HG02588 (cell line): ENCODE measurements around the gene AZIN2.
"Not testable (repeated sequence)": the region's sequence is repeated elsewhere in the genome, so short reads cannot be mapped to it uniquely, and the experiment has no call there.

Experiments
- ATAC-seq: cut with Tn5 transposase; IDR thresholded peaks from one replicate; pipeline ENCODE4 v1.9.1; 2021; ENCODE audit warnings: mild to moderate bottlenecking, moderate library complexity; ENCODE audit not compliant: unreplicated experiment

Gene AZIN2

DNA sequence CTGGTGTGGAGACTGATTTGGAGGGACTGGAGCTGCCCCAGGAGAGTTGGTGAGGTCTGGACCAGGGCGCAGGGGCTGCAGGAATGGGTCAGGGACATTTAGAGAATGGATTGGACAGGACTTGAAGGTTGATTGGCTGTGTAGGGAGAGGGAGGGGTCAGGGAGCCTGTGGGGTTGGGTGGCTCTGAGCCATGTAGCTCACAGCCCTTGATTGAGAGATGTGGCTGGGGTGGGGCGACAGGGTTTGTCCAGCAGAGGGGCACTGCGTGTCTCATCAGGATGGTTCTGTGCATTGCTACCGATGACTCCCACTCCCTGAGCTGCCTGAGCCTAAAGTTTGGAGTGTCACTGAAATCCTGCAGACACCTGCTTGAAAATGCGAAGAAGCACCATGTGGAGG, 12.1 kb downstream of the AZIN2 start:
- no peak for ATAC-seq

DNA sequence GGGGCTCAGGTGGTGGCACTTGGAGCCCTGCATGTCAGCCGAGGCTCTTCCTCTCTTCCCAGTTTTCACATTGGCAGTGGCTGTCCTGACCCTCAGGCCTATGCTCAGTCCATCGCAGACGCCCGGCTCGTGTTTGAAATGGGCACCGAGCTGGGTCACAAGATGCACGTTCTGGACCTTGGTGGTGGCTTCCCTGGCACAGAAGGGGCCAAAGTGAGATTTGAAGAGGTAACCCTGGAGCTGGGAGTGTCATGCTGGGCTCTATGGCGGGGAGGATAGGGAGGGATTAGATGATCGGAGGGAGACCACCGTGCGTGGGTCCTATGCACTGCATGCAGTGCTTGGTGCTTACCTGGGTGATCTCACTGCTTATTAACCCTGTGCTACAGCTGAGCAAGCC, 13.5 kb downstream of the AZIN2 start:
- ATAC-seq = no peak

DNA sequence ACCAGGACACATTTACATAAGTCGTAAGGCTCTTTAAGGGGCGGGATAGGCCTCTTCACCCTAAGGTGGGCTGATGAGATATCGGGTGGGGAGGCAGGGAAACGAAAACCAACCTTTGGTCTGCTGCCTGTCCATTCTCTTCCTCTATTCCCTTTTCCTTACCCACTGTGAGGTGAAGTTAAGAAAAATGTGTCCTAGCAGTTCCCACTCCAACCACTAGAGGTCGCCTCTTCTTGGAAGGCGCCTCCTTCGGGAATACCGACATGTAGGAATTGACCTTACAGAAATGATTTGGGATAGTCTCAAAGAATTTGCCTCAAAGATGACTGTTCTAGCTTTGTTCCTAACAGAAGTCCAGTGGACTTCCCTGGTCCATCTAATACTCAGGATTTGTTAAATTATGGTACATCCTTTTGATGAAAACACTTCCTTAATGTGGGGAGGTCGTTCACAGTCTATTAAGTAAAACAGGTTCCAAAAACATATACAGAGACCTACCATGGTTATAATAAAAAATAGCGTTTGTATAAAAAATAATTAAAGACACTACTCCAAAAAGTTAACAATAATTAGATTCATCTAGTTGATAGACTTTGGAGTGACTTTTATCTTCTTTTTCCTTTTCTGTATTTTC, 14.1 kb downstream of the AZIN2 start:
- ATAC-seq = no peak

DNA sequence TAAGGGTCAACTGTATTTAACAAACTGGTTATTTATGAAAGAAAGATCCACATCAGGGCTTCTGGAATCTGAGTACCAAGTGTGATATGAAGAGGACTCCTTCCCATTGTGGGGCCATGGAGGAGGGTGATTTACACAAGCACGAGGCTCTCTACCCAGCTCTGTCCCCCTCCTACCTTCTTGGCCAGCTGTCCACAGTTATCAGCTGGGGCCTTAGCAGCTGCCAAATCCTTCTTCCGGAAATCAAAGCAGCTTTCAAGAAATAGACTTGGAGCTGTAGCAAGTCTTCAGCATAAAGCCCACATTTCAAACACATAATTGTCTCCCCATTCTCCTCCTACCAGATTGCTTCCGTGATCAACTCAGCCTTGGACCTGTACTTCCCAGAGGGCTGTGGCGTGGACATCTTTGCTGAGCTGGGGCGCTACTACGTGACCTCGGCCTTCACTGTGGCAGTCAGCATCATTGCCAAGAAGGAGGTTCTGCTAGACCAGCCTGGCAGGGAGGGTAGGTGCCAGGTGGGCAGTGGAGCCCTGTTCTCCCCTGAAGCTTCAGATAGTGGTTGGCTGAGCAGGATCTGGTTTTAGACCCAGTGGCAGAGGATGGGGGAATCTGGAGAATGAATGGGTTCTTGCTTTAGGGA, 15.5 kb downstream of the AZIN2 start:
- ATAC-seq = no peak

DNA sequence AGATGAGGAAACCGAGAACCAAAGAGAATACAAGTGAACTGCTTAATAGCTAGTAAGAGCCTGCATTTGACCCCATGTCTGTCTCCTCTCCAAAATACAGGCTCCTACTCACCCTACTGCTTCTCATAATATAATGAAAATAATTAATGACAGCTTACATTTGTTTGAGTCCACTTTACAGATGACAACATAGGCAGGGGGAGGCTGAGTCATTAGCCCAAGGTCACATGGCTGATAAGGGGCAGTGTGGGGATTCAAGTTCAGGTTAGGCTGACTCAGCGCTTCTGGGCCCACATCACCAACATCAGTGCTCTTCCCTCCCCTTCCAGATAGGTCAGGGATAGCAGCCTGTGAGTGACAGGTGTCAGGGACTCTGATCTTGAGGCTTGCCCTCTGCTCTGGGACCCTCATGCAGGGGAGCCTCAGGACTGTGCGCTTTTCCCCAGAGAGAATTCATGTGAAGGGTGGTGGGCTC, 16.2 kb downstream of the AZIN2 start:
- ATAC-seq = no peak

DNA sequence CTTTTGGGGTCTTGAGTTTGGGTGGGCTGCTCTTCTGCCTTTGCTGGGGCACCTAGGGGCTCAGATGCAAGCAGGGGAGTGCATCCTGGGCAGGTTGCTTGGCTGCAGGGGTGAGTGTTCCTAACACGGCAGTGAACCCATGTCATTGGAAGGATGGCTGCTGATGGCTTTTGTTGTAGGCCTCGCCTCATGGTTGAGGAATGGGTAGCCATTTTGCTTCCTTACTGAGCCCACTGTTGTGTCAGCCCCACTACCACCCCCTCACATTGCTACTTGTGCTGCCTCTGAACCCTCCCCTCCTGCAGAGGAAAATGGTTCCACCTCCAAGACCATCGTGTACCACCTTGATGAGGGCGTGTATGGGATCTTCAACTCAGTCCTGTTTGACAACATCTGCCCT, 16.8 kb downstream of the AZIN2 start:
- no peak for ATAC-seq

DNA sequence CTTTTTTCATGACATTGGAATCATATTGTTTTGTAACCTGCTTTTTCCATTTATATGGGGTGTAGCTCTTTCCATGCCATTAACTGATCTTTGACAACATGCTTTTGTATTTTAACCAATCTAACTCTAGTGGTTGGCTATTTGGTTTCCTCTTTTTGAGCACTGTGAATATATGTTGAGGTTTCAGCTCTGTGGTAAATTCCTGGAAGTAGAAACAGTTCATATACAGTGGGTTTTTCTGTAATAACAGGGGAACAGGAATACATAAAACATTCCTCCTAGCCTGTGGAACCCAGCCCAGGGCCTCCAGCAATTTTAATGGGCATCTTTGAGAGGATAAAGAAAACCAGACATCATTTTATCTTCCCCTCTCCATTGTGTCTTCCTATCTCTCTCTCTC, 17.4 kb downstream of the AZIN2 start:
- no peak for ATAC-seq

DNA sequence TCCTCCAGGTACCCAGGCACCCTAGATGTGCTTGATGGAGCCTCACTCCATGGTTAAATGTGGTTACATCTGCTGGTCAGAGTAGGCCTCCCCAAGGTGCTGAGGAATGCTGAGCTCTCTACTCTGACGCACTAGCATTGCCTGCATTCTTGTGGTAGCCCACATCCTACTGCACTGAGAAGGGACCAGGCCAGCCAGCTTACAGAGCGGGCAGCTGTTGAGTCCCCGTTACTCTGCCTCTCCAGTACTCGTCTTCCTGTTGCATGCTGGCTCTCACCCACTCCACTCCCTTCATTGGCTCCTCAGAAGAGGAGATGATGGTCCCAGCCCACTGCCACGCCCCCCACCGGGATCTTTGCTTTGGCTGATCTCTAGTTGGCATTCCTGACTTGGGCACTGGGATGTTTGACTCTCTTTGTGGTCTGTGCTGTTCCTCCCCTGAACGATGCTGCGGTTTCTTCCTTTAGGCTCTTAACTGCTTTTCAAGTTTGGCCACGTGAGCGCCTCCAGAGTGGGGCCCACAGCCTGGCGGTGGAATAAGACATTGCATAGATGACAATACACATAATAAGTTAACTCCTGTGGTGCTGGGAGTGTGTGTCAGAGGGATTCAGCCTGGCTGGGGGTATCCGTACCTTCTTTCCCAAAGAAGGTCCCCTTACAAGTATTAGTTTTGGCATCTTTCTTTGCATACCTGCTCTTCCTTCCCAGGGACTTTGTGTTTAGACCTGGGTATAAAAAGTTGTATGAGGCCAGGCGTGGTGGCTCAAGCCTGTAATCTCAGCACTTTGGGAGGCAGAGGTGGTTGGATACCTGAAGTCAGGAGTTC, 18.6 kb downstream of the AZIN2 start:
- no peak for ATAC-seq

DNA sequence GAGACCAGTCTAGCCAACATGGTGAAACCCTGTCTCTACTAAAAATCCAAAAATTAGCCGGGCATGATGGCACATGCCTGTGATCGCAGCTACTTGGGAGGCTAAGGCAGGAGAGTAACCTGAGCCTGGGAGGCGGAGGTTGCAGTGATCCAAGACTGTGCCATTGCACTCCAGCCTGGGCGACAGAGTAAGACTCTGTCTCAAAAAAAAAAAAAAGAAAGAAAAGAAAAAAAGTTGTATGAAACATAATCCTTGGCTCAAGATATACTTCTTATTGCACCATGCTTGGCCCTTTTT, 19.1 kb downstream of the AZIN2 start:
- not testable (repeated sequence) for ATAC-seq

DNA sequence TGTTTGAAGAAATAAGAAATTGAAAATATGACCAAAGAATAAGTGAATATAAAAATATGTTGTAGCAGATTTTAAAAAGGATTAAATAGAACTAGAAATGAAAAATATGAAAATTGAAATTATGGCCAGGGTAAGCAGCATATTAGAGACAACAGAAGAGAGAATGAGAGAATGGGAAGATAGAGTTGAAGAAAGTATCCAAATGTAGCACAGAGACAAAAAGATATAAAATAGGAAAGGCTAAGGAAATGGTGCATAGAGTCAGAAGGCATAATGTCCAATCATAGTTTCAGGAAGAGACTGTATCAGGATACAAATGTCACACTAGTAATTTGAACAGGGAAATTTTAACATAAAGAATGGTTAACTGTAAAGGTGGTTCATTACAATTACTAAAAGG, 29.5 kb downstream of the AZIN2 start:
- no peak for ATAC-seq

DNA sequence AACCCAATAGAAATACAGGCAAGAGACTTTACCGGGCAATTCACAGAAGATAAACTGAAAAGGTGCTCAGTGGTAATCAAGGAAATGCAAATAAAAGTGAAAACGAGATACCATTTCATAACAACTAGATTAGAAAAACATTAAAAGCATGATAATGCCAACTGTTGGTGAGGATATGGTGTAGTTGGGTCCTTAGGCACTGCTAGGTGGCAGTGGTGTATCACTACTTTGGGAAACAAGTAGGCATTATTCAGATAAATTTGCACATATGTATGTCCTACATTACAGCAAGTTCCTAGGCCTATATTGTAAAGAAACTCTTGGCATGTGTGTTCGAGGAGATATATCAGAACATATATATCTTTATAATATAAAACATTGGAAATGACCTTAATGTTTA, 31.0 kb downstream of the AZIN2 start:
- ATAC-seq = no peak

DNA sequence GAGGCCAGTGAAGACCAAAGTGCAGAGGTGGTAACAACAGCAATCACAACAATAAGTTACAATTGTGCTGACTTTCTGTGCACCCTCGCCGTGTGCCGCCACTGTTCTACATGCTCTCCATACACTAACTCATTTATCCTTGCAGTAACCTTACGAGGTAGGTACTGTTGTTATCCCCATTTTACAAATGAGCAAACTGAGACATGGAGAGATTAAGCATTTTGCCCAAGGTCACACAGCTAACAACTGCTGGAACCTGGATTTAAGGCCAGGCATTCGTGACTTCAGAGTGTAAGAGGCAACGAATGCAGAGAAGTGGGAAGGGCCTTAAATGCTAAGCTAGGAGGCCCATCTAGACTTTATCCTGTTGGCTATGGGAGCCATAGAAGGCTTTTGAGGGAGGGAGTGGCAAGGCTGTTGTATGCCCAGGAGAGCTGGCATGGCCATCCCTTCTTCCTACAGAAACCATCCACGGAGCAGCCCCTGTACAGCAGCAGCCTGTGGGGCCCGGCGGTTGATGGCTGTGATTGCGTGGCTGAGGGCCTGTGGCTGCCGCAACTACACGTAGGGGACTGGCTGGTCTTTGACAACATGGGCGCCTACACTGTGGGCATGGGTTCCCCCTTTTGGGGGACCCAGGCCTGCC, 36.6 kb downstream of the AZIN2 start:
- ATAC-seq = no peak

DNA sequence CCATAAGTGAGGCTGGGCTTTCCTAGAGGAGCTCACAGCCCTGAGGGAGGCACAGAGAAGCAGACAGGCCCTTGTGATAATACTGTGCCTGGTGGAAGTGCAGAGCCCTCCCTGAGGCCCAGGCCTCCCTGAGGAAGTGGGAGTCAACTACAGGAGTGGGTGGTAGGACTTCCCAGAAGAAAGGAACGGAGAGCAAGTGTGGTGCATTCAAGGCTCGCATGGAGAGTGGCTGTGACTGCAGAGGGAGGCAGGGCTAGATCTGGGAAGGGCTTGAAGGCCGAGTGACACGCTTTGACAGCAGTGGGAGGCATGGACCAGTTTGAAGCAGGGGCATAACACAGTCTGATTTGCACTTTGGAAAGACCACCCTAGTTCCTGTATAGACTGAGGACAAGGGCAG, 37.3 kb downstream of the AZIN2 start:
- no peak for ATAC-seq

DNA sequence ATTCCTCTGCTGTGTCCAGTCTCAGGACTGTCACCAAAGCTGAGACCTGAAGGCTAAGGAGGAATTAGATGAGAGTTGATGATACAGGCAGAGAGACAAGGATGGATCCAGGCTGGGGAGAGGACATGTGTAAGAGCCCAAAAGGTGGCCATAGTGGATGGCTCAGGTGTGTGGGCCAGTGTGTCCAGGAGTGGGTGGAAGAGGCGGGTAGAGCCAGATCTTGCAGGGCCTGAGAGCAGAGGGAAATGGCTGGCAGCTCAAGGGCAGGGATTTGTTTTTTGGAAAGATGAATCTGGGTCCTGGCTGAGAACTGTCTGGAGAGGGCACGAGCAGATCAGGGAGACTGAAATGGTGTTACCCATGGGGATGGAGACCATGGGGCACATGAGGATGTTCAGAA, 38.1 kb downstream of the AZIN2 start:
- no peak for ATAC-seq

DNA sequence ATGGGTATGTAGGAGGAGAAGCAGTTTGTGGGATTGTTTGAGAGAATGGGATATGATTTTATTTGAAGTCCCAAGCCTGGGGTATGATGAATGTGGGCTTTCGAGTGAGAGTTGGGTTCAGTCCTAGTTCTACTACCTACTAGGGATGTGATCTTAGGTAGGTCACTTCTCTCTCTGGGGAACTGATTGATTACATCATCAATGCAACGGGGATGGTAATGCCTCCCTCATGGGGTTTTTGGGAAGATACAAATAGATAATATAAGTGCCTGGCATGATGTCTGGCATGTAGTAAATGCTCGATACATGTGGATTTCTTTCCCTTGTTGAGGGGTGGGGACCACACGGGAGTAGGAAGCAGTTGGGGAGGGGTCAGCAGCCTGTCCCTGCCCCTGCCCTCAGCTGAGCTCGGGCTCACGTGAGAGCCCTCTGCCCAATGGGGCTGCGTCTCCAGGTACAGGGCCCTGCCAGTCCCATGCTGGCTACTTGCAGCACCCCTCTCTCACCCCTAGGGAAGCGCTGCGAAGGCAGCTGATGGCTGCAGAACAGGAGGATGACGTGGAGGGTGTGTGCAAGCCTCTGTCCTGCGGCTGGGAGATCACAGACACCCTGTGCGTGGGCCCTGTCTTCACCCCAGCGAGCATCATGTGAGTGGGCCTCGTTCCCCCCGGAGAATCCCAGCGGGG, 38.7 kb downstream of the AZIN2 start:
- ATAC-seq = no peak

DNA sequence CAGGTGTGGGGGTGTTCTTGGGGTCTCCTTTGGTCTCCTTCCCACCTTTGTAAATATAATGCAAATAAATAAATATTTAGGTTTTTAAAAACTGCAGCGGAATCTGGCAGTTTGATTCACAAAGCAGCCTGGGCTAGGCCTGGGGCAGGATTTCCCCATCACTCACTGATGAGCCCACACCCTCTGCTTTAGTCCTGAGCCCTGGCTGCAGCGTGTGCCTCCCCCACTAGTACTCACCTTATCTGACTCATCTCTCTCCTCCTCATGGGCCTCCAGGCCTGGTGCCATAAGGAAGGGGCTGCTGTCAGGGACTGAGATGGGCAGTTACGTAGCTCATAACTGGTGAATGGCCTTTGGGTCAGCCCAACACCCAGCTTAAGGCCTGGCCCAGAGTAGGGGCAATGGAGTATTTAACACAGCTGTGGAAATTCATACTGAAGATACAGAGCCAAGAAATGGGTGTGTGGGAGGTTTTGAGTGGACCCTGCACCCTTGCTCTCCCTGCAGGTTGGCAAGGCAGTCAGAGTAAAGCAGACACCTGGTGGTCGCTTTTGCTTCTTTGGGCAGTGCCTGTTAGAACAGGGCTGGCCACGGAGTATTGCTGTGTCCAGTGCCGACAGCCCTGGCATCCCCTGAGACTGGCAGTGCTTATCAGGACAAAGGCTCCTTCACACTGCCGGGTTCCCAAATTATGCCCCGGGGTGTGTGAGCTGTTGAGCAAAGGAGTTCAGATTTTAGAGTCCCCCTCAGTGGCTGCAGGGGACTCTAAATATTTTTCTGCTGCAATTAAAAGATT, 39.7 kb downstream of the AZIN2 start:
- ATAC-seq = no peak

DNA sequence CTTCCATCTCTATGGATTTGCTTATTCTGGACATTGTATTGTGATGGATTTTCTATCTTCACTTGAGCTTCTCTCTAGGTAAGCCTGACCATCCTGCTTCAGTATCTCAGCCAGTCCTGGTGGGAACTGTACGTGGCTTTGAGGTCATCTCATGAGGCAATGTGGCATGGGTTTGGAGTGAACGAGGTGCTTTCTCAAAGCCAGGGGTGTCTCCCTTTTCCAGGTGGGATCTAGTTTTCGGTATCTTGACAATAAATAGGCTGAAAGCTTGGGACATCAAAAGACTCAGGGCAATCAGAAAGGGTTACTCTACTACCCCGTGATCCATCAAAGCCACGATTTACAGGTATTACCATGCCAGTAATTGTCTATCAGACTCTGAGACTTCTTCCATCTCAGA, 40.8 kb downstream of the AZIN2 start:
- no peak for ATAC-seq

DNA sequence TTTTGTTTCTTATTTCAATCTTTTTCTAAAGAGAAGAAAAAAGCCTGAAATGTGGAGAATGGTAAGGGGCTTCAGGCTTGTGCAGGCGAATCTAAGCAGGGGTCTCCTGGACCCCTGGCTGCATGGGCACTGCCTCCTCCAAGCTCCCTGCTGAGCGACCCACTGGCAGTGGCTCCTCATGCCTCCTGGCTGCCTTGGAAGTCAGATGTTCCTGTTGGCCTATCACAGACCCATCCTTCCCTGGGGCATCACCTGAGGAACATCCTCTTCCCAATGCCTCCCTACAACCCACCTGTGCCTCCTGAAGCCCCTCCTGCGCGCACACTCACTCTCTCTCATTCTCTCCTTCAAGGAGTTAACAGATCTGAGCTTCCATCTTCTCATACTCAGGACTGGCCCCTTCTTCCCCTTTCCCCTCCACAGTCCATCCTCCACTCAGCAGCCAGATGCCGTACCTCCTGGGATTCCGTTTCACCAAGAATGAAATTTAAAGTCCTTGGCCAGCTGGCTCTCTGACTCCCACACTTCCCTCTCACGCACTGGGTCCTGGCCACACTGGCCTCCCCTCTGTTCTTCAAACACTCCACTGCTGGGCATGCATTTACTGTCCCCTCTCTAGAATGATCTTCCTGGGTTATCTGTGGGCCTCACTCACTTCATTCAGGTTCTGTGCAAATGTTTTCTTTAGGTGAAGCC, 41.7 kb downstream of the AZIN2 start:
- ATAC-seq = no peak

DNA sequence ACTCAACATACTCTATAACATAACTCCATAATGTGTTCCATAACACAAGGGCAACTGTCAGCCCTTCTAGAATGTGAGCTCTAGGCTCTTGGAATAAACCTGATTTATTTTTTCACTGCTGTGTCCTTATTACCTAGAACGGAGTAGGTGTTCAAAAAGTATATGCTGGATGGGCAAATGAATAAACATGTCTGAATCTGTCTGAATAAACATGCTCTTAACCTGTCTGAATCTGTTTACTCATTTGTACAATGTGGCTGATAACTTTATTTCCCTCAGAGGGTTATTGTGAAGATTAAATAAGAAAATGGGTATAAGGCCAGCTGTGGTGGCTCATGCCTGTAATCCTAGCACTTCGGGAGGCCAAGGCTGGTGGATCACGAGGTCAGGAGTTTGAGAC, 42.3 kb downstream of the AZIN2 start:
- ATAC-seq = no peak

DNA sequence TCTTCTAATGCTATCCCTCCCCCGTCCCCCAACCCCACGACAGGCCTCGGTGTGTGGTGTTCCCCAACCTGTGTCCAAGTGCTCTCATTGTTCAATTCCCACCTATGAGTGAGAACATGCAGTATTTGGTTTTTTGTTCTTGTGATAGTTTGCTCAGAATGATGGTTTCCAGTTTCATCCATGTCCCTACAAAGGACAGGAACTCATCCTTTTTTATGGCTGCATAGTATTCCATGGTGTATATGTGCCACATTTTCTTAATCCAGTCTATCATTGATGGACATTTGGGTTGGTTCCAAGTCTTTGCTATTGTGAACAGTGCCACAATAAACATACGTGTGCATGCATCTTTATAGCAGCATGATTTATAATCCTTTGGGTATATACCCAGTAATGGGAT, 43.7 kb downstream of the AZIN2 start:
- not testable (repeated sequence) for ATAC-seq
